Stimulated activated CD4-positive, alpha-beta T cell treated with anti-CD3 and anti-CD28 coated beads, Interleukin-4, amount 100 ng/mL, for 24 hours (primary cell): Measurements from ENCODE around the gene PLAC1.

Experiments
- DNase-seq: peaks from one replicate; pipeline ENCODE4 v3.0.0-alpha.2; 2020

Gene PLAC1

DNA sequence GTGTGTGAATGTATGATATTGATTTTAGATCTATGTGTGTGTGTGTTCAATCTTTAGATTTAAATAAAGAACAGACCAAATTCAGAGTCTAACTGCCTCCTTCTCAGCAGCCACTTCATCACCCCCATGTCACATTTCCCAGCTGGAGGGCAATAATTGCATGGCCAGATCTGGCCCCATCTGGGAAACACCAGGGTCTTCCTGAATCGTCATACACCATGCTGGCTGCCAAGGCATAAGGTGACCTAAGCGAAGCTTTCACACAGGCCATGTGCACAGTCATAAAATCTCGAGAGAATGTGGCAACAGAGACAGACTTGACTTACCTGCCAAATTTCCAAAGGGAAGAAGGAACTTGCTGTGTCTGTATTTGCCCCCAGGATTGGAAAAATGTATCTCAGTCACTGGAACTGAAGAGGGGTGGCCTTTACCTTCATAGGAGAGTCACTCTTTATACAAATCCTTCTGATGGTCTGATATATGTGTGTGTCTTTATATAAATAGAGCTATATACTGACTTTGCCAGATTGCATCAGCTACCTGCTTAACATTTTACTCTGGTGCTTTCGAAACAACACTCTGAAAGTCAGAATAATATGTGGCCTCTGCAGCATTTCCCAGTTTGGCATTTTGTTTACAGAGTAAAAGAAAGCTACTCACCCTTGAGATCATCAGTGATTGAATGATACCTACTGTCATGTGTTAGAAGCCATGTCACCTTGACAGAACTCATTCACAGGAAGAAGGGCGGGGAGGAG lies at the start of gene PLAC1:
Gene PLAC1 (minus strand): TSS at position 470 of the 758 bp plus-strand sequence. CDS start 91,789 bp downstream, outside the sequence.
- no peak for DNase-seq

GRCh38 chrX:134706138-134706537 lies 47.9 kb upstream of the PLAC1 start:
- no peak for DNase-seq

- no peak for DNase-seq
Observed at GRCh38 chrX:134695999-134696398, 37.7 kb upstream of the PLAC1 start.

- no peak for DNase-seq
Observed at GRCh38 chrX:134694333-134695322, 36.4 kb upstream of the PLAC1 start.

DNA sequence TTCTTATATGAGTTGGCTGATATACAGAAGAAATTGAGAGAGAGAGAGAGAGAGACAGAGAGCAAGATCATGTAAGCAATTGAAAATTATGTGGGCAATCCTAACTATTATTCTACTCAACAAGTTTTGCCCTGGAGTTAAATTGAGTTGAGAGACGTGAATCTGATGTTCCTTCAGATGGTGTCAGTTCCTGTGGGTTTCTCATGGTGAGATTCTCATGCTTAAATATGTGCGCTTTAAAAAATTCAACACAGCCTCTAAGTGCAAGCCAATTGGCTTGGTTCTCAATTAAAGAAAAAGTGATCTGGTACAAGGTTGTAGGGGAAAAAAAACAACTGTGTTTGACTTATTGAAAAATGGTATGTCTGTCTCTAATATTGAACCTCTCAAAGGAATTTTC lies 35.4 kb upstream of the PLAC1 start:
- no peak for DNase-seq

GRCh38 chrX:134692990-134693389 lies 34.7 kb upstream of the PLAC1 start:
- no peak for DNase-seq

GRCh38 chrX:134692233-134692632 lies 34.0 kb upstream of the PLAC1 start:
- no peak for DNase-seq

DNA sequence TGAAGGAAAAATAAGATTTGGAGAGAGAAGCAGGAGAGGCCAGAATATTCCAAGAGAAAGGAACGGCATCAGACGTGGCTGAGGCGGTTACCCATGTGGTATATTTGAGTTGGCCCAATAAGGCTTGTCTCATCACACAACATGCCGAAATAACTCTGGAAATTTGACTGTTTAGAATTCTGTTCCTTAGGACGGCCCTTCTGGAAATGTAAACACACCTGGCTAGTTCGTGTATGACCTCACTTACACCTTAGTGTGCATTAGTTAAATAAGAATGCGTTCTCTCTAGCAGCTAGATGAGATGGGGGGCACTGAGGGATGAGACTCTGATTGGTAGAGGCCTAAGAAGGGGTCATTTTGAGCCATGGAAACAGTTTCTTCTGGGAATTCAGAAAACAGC lies 33.2 kb upstream of the PLAC1 start:
- no peak for DNase-seq

DNA sequence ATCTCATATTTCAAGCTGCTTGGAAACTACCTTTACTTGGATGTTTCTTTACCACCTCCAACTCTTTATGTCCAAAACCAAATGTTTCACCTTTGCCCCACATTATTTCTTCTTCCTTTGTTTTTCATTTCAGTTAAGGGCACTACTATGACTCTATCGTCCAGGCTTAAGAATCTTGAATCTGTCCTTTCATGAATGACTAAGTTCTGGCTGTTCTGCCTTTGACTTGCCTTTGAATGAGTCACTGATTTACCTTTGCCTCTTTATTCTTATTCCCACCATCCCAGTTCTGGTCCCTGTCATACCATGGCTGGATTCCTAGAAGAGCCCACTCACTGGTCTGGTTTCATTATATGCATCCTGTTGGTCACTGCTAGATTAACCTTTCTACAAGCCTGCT lies 30.6 kb upstream of the PLAC1 start:
- DNase-seq: no peak

- no peak for DNase-seq
Observed at GRCh38 chrX:134688031-134688823, 30.0 kb upstream of the PLAC1 start.

GRCh38 chrX:134685668-134686067 lies 27.4 kb upstream of the PLAC1 start:
- DNase-seq: no peak

DNA sequence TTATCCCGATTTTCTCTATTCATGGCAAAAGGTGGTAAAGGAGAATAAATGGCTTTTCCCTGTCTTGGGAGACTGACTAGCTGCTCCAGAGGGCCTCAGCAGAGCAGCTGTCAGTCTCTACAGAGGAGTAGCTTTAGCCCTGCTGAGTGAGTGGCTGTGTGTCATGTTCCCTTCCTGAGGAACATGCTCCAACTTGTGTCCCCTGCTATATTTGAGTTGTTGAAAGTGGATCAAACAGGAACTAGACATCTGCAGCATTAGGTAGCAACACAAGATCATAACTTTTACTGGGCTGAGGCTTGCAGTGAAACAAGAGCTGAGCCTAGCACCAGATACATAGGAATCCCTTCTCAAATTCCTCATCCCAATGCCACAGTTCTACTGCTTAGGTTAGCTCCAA lies 26.7 kb upstream of the PLAC1 start:
- no peak for DNase-seq

GRCh38 chrX:134683351-134684005 lies 25.2 kb upstream of the PLAC1 start:
- DNase-seq: no peak

DNA sequence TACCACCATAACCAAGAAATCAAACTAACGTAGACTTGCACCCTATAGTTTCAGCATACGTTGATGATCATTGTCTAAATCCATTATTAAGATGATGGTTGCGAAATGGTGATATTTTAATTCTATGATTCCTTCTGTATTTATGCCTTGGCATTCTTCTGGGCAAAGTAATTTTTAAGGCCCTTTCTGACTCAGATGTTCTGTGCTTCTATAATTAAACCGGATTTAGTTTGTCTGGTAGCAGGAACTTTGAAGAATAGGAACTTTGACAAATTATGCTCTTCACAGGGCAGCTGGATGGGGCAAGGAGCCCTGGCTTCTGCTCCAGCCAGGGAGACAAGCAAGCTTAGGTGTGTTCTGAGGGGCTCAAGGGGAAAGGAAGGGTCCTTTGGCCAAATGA lies 23.8 kb upstream of the PLAC1 start:
- no peak for DNase-seq

DNA sequence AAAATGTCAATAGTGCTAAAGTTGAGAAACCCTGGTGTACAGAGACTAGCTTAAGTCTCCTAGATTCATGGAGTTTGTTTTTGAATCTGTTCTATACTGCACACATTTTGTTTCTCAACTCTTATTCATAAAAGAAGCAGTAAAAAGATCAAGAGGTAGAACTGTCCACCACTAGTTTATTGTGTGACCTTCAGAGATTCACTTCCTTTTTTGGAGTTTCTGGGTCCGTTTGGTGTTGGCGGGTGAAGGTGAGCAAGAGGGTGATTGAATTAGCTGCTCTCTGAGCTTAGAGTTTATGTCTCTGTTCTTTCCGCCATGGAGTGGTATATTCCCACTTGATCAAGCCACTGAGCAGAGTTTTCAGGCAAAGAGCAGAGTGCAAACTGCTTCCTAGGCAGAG lies 21.4 kb upstream of the PLAC1 start:
- DNase-seq: no peak

- DNase-seq: no peak
Observed at GRCh38 chrX:134679221-134679620, 20.9 kb upstream of the PLAC1 start.

GRCh38 chrX:134677332-134677731 lies 19.1 kb upstream of the PLAC1 start:
- no peak for DNase-seq

DNA sequence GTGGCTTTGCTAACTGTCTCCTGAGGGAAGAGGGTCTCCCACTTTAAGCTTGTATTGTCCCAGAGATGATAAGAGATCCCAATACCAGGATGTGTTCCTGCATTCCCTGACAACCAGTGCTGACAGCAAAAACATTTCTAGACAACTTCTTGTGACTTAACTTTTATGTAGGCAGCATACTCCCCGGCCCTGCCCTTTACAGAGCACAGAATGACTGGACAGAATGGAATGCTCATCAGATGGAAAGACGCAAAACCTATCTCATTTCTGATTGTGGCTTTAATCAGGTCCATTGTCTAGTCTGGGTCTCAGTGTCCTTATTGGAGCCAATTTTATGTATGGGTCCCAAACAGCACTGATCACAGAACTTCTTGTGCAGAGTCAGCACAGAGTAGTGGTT lies 18.2 kb upstream of the PLAC1 start:
- no peak for DNase-seq

- DNase-seq: no peak
Observed at GRCh38 chrX:134673123-134673522, 14.9 kb upstream of the PLAC1 start.

GRCh38 chrX:134672101-134672500 lies 13.8 kb upstream of the PLAC1 start:
- DNase-seq: no peak

- DNase-seq: no peak
Observed at GRCh38 chrX:134671294-134671693, 13.0 kb upstream of the PLAC1 start.

- DNase-seq: no peak
Observed at GRCh38 chrX:134670134-134670924, 12.1 kb upstream of the PLAC1 start.
